Fibroblast of lung (primary cell): ENCODE results near the gene SEPTIN5.

Experiments used
- EZH2 ChIP-seq: IDR thresholded peaks from 2 replicates; pipeline ENCODE4 v1.5.1; 2012; ENCODE audit warnings: low read length, control low read depth, mild to moderate bottlenecking; ENCODE audit errors: missing control alignments
- TF ChIP-seq, protein P1 (sequence below), 2 donors: IDR thresholded peaks in 1 of 2; conservative IDR thresholded peaks in 1 of 2; 1 replicate in 1 of 2; 2 replicates in 1 of 2; pipeline ENCODE4 v1.5.1; 2011 to 2012; ENCODE audit warnings: low read length in 2 of 2, control low read depth in 1 of 2, inconsistent platforms in 1 of 2, low read depth in 1 of 2, mild to moderate bottlenecking in 1 of 2

GRCh38 chr22:19728836-19729235, 14.5 kb downstream of the SEPTIN5 start:
- TF ChIP-seq, protein P1, sequence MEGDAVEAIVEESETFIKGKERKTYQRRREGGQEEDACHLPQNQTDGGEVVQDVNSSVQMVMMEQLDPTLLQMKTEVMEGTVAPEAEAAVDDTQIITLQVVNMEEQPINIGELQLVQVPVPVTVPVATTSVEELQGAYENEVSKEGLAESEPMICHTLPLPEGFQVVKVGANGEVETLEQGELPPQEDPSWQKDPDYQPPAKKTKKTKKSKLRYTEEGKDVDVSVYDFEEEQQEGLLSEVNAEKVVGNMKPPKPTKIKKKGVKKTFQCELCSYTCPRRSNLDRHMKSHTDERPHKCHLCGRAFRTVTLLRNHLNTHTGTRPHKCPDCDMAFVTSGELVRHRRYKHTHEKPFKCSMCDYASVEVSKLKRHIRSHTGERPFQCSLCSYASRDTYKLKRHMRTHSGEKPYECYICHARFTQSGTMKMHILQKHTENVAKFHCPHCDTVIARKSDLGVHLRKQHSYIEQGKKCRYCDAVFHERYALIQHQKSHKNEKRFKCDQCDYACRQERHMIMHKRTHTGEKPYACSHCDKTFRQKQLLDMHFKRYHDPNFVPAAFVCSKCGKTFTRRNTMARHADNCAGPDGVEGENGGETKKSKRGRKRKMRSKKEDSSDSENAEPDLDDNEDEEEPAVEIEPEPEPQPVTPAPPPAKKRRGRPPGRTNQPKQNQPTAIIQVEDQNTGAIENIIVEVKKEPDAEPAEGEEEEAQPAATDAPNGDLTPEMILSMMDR (conservative IDR thresholded peaks at IDR 0.05 in 1 of 2, IDR thresholded peaks at IDR 0.05 in 1 of 2; ENCODE audit: low read depth in 1 of 2, low read length in 2 of 2) = no peak
- TF ChIP-seq EZH2 = no peak
